Sciatic nerve (tissue), 2 donors: ENCODE results near the gene PFN3. TPM values are rescaled to one million over a fixed set of nuclear protein-coding genes. Genes with fewer than 3 reads are reported as not detected.

Source experiments
- ATAC-seq: fragments of 200-7000 bp; cut with Tn5 transposase; one replicate; pipeline ENCODE4 v1.9.1; 2020; ENCODE audit warnings: mild to moderate bottlenecking, moderate library complexity
- DNase-seq: peaks from one replicate; pipeline ENCODE4 v3.0.0-alpha.2; 2020; ENCODE audit warnings: low spot score
- intact Hi-C: fragments of 100-400 bp; cut with DNase I; formaldehyde crosslinking; loops from one replicate; pipeline ENCODE4 v1.14.2; 2022
- total RNA-seq: library from RNA; stranded (reverse); fragmentation: NEBNext Ultra II Directional; extraction: Animal tissue kit (Norgen Biotek cat#: 25700); gene quantifications from one replicate; pipeline ENCODE4 v1.2.1, GENCODE V29; 2021
- donor health status: DM: no; HTN: no; CAD: no.
- donor health status: DM: no; HTN: no; CAD: no.

Gene PFN3
- total RNA-seq, 1 donor from 2014 or later = not detected

DNA sequence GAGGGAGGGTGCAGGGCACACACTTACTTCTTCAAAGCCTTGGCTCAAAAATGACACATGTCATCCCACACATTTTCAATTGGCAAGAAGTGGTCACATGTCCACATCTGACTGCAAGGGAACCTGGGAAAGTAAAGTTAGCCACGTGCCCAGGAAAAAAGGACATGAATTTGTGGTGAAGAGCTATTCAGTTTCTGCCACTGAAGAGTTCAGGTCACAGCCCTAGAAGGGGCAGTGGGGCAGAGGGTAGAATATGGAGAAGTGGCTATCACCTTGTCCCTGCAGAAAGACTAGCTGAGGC lies 44.6 kb downstream of the PFN3 start:
- ATAC-seq (no peak), DNase-seq (no peak)
- intact Hi-C loops = no loop called here

GRCh38 chr5:177355162-177355867 lies 45.1 kb downstream of the PFN3 start:
- intact Hi-C loops = no loop called here
- no peak for ATAC-seq
- DNase-seq = no peak

GRCh38 chr5:177354711-177355110 lies 45.8 kb downstream of the PFN3 start:
- intact Hi-C loops = no loop called here
- ATAC-seq = no peak
- DNase-seq = no peak

- intact Hi-C loops = no loop called here
- DNase-seq (no peak), ATAC-seq (no peak)
These were observed 46.2 kb downstream of the PFN3 start for GRCh38 chr5:177354256-177354655.

DNA sequence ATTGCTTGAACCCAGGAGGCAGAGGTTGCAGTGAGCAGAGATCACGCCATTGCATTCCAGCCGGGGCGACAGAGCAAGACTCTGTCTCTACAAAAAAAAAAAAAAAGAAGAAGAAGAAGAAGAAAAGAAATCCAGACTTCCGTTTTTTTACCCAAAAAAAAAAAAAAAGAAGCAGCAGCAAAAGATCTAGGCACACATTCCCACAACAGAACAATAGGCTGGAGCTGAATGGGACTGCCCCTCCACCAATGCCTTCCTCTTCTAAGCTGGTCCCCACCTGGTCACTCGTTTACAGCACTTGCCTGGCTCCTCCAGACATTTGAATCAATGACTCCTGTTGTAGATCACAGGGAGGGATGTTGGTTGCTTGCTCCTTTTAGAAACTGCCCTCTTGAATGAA lies 47.4 kb downstream of the PFN3 start:
- ATAC-seq = no peak
- DNase-seq = no peak
- intact Hi-C loops = no loop called here

- ATAC-seq (peak; percentile 99), DNase-seq (peak; percentile 95)
- intact Hi-C loops = no loop called here
These were observed 48.8 kb downstream of the PFN3 start, which contains the start of gene LMAN2 for GRCh38 chr5:177351392-177352329. Gene LMAN2, minus strand, starts transcription at chr5:177351668. Its CDS starts 21 bp downstream, at chr5:177351647.

- intact Hi-C loops = no loop called here
- ATAC-seq = peak; percentile 18
- DNase-seq = no peak
These were observed 49.6 kb downstream of the PFN3 start for GRCh38 chr5:177350776-177351391.

Other genes with a start within 250 kb of the PFN3 start
- gene RAB24, start 96.9 kb downstream of the PFN3 start, total RNA-seq = 24.4 TPM
- gene PRELID1, start 96.9 kb downstream of the PFN3 start, total RNA-seq = 50.1 TPM
- 9.9 TPM for gene MXD3, start 88.8 kb downstream of the PFN3 start, total RNA-seq
- 70.0 TPM for gene LMAN2, start 49.0 kb downstream of the PFN3 start, total RNA-seq
- 9.3 TPM for gene RGS14, start 42.7 kb downstream of the PFN3 start, total RNA-seq
- gene SLC34A1, start 16.2 kb downstream of the PFN3 start, total RNA-seq = not detected
- 0.49 TPM for gene F12, start 8.9 kb upstream of the PFN3 start, total RNA-seq
- 25.0 TPM for gene GRK6, start 26.0 kb upstream of the PFN3 start, total RNA-seq
- gene PRR7, start 46.2 kb upstream of the PFN3 start, total RNA-seq = 8.2 TPM
- gene DBN1, start 73.0 kb upstream of the PFN3 start, total RNA-seq = 63.5 TPM
- gene PDLIM7, start 96.9 kb upstream of the PFN3 start, total RNA-seq = 144 TPM
- 16.2 TPM for gene DOK3, start 109.2 kb upstream of the PFN3 start, total RNA-seq
- gene DDX41, start 116.3 kb upstream of the PFN3 start, total RNA-seq = 68.2 TPM
- gene FAM193B, start 153.9 kb upstream of the PFN3 start, total RNA-seq = 113 TPM
- 81.0 TPM for gene TMED9, start 191.5 kb upstream of the PFN3 start, total RNA-seq
- gene B4GALT7, start 199.5 kb upstream of the PFN3 start, total RNA-seq = 16.5 TPM